Gastrocnemius medialis (tissue), 4 donors: ENCODE measurements around the gene GSTT2B.

Experiments
- CTCF ChIP-seq, 5 experiments: fragments of 450-650 bp in 3 of 5; fragments of 200-600 bp in 2 of 5; sonication (generic) in 2 of 5; IDR thresholded peaks in 4 of 5; conservative IDR thresholded peaks in 1 of 5; 1 replicate in 4 of 5; 2 replicates in 1 of 5; pipeline ENCODE4 v1.5.1; 2016 to 2019; ENCODE audit warnings: antibody characterized with exemption in 5 of 5, mild to moderate bottlenecking in 3 of 5, moderate library complexity in 3 of 5
- POLR2A ChIP-seq, 2 donors: fragments of 450-650 bp; IDR thresholded peaks; one replicate each; pipeline ENCODE4 v1.6.1; 2017; ENCODE audit warnings: antibody characterized with exemption in 2 of 2, mild to moderate bottlenecking in 2 of 2, moderate library complexity in 2 of 2

- TF ChIP-seq CTCF (IDR thresholded peaks at IDR 0.05 in 4 of 5, conservative IDR thresholded peaks at IDR 0.05 in 1 of 5) (no peak), POLR2A (IDR thresholded peaks at IDR 0.05) (no peak)
These were observed 48.6 kb downstream of the GSTT2B start for GRCh38 chr22:23912293-23912903.
